GM21367 (cell line): ENCODE data around the gene RAD51D.
"Not testable (repeated sequence)": the region's sequence is repeated elsewhere in the genome, so short reads cannot be mapped to it uniquely, and the experiment has no call there.

Experiments
- ATAC-seq: cut with Tn5 transposase; IDR thresholded peaks from one replicate; pipeline ENCODE4 v1.9.1; 2021; ENCODE audit not compliant: unreplicated experiment

The RAD51D gene

DNA sequence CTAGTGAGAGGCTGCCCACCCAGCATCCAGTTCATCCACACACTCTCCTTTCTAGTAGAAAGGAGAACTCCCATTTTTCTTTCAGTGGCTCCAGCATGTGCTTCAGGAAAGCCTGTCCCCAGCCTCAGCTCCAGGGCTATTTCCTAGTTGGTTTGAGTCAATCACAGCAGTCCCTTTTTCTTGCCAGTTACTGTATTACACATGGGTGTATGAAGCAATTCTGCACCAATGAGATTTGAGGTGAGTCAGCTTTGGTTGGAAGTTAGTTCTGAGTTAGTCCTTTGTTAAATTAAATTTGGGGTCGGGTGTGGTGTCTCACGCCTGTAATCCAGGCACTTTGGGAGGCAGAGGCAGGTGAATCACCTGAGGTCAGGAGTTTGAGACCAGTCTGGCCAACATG is 24.8 kb downstream of the RAD51D start:
- no peak for ATAC-seq

- ATAC-seq, result not testable (repeated sequence)
Measured at GRCh38 chr17:35090707-35091106, 29.0 kb downstream of the RAD51D start.

GRCh38 chr17:35089586-35090296 is 29.9 kb downstream of the RAD51D start:
- ATAC-seq, result peak; percentile 14

GRCh38 chr17:35088881-35089585 is 30.6 kb downstream of the RAD51D start:
- peak; percentile 70 for ATAC-seq

- peak; percentile 28 for ATAC-seq
Measured at GRCh38 chr17:35088356-35088880, 31.2 kb downstream of the RAD51D start.

- no peak for ATAC-seq
Measured at GRCh38 chr17:35087731-35088355, 31.8 kb downstream of the RAD51D start.

DNA sequence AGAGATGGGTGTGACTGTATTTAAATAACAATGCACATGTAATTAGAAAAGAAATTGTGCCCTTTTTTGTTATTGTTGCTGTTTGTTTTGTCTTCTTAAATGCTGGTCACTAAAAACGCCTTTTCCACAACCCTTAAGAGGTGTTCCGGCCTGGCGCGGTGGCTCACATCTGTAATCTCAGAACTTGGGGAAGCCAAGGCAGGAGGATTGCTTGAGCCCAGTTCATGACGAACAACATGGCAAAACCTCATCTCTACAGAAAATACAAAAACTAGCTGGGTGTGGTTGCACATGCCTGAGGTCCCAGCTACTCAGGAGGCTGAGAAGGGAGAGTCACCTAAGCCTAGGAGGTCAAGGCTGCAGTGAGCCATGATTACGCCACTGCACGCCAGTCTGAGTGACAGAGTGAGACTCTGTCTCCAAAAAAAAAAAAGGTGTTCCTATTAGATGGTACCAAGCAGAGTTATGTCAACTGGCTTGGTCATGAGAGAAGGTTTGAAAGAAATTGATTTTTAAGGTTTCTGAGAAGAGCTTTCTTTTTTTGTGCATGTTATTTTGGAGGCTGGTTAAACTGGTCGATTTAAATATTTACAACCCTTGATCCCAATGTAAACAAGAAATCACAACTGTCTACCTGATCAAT is 32.6 kb downstream of the RAD51D start:
- ATAC-seq, result no peak

DNA sequence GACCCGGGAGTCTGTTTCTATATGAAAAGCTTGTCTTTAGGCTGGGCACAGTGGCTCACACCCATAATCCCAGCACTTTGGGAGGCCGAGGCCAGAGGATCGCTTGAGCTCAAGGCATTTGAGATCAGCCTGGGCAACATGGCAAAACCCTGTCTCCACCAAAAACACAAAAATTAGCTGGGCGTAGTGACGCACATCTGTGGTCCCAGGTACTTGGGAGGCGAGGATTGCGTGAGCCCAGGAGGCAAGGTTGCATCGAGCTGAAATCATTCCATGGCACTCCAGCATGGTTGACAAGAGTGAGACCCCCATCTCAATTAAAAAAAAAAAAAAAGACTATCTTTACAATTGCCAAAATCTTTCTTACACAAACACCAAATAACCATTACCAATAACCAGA is 33.5 kb downstream of the RAD51D start:
- ATAC-seq, result no peak

DNA sequence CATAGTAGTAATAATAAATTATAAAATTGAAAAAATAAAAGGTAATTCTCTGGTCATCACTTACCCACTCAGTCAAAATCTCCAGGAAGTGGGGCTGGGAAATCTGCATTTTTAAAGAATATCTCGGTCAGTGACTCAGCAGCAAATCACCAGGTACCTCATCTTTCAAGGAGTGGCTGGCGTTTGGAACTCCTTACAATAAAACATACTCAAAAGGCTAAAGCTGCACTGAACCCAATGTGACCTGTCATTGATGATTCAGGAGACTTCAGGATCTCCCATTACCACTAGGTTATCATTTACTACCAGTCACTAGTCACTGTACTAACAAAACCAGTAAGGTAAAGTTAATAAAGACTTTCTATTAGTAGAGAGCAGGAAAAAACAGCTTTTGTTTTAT is 34.7 kb downstream of the RAD51D start:
- no peak for ATAC-seq

- no peak for ATAC-seq
Measured at GRCh38 chr17:35083071-35083470, 36.6 kb downstream of the RAD51D start.

DNA sequence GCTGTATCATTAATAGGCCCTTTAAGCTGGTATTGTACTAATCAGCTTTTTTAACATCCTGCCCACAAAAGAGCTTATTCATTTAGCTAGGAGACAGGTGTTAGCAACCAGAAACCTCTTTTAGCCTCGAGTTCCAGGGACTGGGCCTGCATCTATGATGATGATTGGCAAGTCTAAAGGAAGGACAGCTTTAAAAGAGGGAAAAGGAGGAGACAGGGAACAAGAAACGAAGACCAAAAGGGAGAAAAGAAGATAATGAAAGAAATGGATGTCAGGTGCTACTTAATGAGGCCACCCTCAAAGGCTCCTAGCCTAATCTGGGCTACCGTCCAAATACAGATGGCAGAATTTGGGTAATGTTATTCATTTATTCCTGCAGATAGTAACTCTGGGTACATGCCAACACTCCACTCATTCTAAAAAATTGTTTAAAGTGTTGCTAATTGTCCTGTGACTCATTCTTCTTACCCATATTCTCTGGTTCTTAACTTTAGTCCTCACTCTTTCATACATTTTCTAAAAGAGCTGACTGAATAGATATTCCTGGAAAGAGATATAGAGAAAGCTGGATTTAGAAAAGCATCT is 37.5 kb downstream of the RAD51D start:
- ATAC-seq, result no peak

GRCh38 chr17:35081638-35082037 is 38.0 kb downstream of the RAD51D start:
- ATAC-seq, result no peak

DNA sequence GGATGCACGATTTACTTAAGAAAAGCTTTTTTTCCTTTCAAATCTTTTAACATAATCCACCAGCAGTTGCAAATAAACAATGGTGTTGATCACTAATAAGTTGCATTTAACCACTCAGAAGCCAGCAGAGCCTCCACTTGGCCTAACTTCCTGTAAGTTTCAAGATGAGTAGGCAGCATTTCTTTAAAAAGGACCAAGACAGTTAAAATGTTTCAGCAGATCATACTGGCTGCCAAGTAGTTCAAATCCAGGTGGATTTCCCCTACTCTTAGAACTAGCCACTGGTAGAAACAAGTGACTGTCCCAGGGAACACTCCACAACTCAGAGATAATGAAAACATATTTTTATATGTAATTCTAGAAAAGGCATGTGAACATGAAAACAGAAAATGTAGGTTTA is 39.1 kb downstream of the RAD51D start:
- no peak for ATAC-seq

- no peak for ATAC-seq
Measured at GRCh38 chr17:35079547-35080423, 39.9 kb downstream of the RAD51D start.

- no peak for ATAC-seq
Measured at GRCh38 chr17:35076874-35077273, 42.8 kb downstream of the RAD51D start.

- no peak for ATAC-seq
Measured at GRCh38 chr17:35074711-35075707, 44.7 kb downstream of the RAD51D start.

- ATAC-seq, result no peak
Measured at GRCh38 chr17:35073991-35074627, 45.6 kb downstream of the RAD51D start.

DNA sequence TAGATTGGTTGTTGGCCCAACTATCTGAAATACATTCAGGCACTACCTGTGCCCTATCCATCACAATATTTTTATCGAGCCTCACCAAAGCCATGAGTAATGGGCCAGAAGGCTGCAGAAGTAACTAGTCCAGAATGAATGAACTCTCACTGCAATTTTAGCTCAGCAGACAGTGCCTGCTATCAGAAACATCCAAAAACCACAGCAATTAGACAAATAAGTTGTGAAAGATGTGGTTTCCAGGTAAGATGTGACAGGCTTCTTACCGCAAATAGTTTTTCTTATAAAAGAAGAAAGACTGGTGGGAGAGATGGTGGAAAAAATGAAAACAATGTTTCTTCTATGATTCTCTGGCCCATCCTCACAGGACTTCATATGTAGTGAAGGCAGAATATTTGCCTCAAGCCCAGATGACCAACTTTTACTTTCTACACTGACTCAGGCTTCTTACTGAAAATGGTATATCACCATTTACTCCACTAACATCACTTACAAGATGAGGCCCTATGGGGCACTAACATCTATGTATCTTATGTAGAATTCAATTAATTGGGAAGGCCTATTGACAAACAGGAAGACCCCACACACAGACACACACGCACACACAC is 46.4 kb downstream of the RAD51D start:
- no peak for ATAC-seq
